ENCODE data around the gene LYVE1.

The LYVE1 gene

GRCh38 chr11:10591741-10592140 is 23.3 kb upstream of the LYVE1 start:
- no peak for DNase-seq

- no peak for DNase-seq
These were observed 21.9 kb upstream of the LYVE1 start for GRCh38 chr11:10590218-10590915.

- no peak for DNase-seq
These were observed 20.4 kb upstream of the LYVE1 start for GRCh38 chr11:10588904-10589303.

GRCh38 chr11:10587995-10588394 is 19.5 kb upstream of the LYVE1 start:
- no peak for DNase-seq

GRCh38 chr11:10587388-10587787 is 18.9 kb upstream of the LYVE1 start:
- no peak for DNase-seq

GRCh38 chr11:10584071-10584501 is 15.6 kb upstream of the LYVE1 start:
- no peak for DNase-seq

- DNase-seq = no peak
These were observed 13.1 kb upstream of the LYVE1 start for GRCh38 chr11:10581481-10582019.

GRCh38 chr11:10580623-10581022 is 12.2 kb upstream of the LYVE1 start:
- DNase-seq = no peak

- DNase-seq = no peak
These were observed 11.2 kb upstream of the LYVE1 start for GRCh38 chr11:10579700-10580099.

GRCh38 chr11:10576035-10576398 is 7.6 kb upstream of the LYVE1 start:
- DNase-seq = no peak

- DNase-seq = no peak
These were observed 7.0 kb upstream of the LYVE1 start for GRCh38 chr11:10575346-10576034.

- DNase-seq = no peak
These were observed 5.1 kb upstream of the LYVE1 start for GRCh38 chr11:10573556-10573955.

- no peak for DNase-seq
These were observed 4.6 kb upstream of the LYVE1 start for GRCh38 chr11:10573028-10573427.

- DNase-seq = no peak
These were observed 4.1 kb upstream of the LYVE1 start for GRCh38 chr11:10572533-10572932.

- DNase-seq = no peak
These were observed 1.0 kb downstream of the LYVE1 start for GRCh38 chr11:10567446-10567845.

- no peak for DNase-seq
These were observed 2.1 kb downstream of the LYVE1 start for GRCh38 chr11:10566257-10566957.

GRCh38 chr11:10565493-10565892 is 3.0 kb downstream of the LYVE1 start:
- no peak for DNase-seq

- no peak for DNase-seq
These were observed 3.7 kb downstream of the LYVE1 start for GRCh38 chr11:10564696-10565318.

- no peak for DNase-seq
These were observed 4.4 kb downstream of the LYVE1 start for GRCh38 chr11:10564030-10564429.

GRCh38 chr11:10561947-10562346 is 6.5 kb downstream of the LYVE1 start:
- no peak for DNase-seq

- DNase-seq = no peak
These were observed 7.2 kb downstream of the LYVE1 start for GRCh38 chr11:10561043-10561818.

- DNase-seq = no peak
These were observed 10.2 kb downstream of the LYVE1 start for GRCh38 chr11:10558288-10558687.

- no peak for DNase-seq
These were observed 11.9 kb downstream of the LYVE1 start for GRCh38 chr11:10556590-10556989.
